ENCODE measurements around the gene SYCE3. TPM values are rescaled to one million over a fixed set of nuclear protein-coding genes. Genes with fewer than 3 reads are reported as not detected.

SYCE3 gene
- total and polyA plus RNA-seq, 9 of the 15 experiments (the other 6 are each of a cell fraction or from before 2014, with no cell fraction given) = 0.56 TPM; not detected in 8

- DNase-seq (ENCODE audit: extremely low read depth in 1 of 4, low spot score in 3 of 4) = peak in 2 of 4 experiments; percentile 47 to 53
- peaks cover 9 to 55% of the 10 kb centered on the region in 2 experiments; a peak in 4 of 5 replicates for H3K27me3 ChIP-seq (ENCODE audit: control insufficient read depth in 2 of 2, insufficient read depth in 2 of 2, low read length in 2 of 2)
- no peak overlapping the region for H3K27ac ChIP-seq (ENCODE audit: extremely low read depth, low read depth, low read length)
- H3K36me3 ChIP-seq (ENCODE audit: control insufficient read depth, insufficient read depth, low read length) = no peaks in the 10 kb centered on the region
- H4K20me1 ChIP-seq (replicated peaks; ENCODE audit: control insufficient read depth, insufficient read depth, low read length) = peaks cover 3% of the 10 kb centered on the region; the same call in 1 of the 2 replicates
- H3K9me3 ChIP-seq (replicated peaks; ENCODE audit: control insufficient read depth, insufficient read depth, low read depth, low read length) = no peaks in the 10 kb centered on the region
- no peak overlapping the region for H3K4me2 ChIP-seq (ENCODE audit: insufficient read depth, low read length)
- intact Hi-C loops (cut with micrococcal nuclease) (no loop called here), in situ Hi-C loops (cut with MboI) (no loop called here)
- no peak overlapping the region for H2AFZ ChIP-seq (ENCODE audit: low read depth, low read length)
- H3K4me1 ChIP-seq (replicated peaks in 1 of 2; ENCODE audit: control insufficient read depth in 2 of 2, insufficient read depth in 2 of 2, low read length in 2 of 2) = peaks cover 0 to 17% of the 10 kb centered on the region in 2 experiments; a peak in 2 of 5 replicates
- TF ChIP-seq EGR1 (conservative IDR thresholded peaks at IDR 0.05) = 0 out of 2 replicates have a peak, but pooled peaks have one; percentile 36
- TF ChIP-seq ID3 (CRISPR knock-in tag; IDR thresholded peaks at IDR 0.05) = no peak
- no peak for TF ChIP-seq ID3 (tag; IDR thresholded peaks at IDR 0.05)
- no peak for TF ChIP-seq THRAP3 (IDR thresholded peaks at IDR 0.05; ENCODE audit: borderline replicate concordance)
- 0% methylated on average over 11 of the region's 52 CpGs for WGBS (ENCODE audit: insufficient coverage, low coverage, missing lambda C conversion rate)
- POLR2A ChIA-PET = no interaction called here
- BruUV-seq (replicated peaks) = no TSS peak
- CTCF ChIA-PET (ENCODE audit: low intra/inter-chr PET ratio) = no interaction called here
- no peaks in the 10 kb centered on the region for H3K9me1 ChIP-seq (ENCODE audit: control insufficient read depth, insufficient read depth, low read length)
- ATAC-seq = no peak
- no peak overlapping the region for H3K4me3 ChIP-seq
- H3K79me2 ChIP-seq (ENCODE audit: control insufficient read depth, insufficient read depth, low read length) = no peaks in the 10 kb centered on the region
- no peak overlapping the region for H3K9ac ChIP-seq (ENCODE audit: insufficient read depth in 1 of 2, low read depth in 2 of 2, low read length in 2 of 2)
- FAIRE-seq = no peak
These were observed 38.4 kb upstream of the SYCE3 start for GRCh38 chr22:50600967-50601668.

DNA sequence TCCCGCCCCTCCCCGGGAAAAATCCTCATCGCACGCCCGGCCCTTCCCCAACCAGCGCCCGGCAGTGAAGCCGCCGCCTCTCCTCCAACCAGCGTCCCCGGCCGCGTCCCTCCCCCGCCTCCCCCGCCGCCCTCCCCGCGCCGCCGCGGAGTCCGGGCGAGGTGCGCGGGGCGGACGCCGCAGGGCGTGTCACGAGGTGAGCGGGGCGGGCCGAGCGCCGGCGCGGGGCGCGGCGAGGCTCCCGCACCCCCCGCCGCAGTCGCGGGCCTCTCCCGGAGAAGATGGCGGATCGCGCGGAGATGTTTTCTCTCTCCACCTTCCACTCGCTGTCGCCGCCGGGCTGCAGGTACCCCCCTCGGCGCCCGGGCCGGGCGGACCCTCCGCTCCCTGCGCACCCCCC is 37.8 kb upstream of the SYCE3 start, which contains the start of gene MAPK8IP2:
Gene MAPK8IP2, plus strand, starts transcription at position 256 of the 400 bp plus-strand sequence. Its CDS starts 26 bp downstream, at position 282.
- FAIRE-seq = no peak
- TF ChIP-seq, protein P1, sequence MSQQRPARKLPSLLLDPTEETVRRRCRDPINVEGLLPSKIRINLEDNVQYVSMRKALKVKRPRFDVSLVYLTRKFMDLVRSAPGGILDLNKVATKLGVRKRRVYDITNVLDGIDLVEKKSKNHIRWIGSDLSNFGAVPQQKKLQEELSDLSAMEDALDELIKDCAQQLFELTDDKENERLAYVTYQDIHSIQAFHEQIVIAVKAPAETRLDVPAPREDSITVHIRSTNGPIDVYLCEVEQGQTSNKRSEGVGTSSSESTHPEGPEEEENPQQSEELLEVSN (IDR thresholded peaks at IDR 0.05; ENCODE audit: borderline replicate concordance in 1 of 2, extremely low read depth in 1 of 2, insufficient read depth in 1 of 2, insufficient read length in 1 of 2, low read depth in 1 of 2, low read length in 1 of 2, poor library complexity in 1 of 2, severe bottlenecking in 1 of 2) = peak in 1 of 2 experiments; percentile 41
- TF ChIP-seq, protein P2, sequence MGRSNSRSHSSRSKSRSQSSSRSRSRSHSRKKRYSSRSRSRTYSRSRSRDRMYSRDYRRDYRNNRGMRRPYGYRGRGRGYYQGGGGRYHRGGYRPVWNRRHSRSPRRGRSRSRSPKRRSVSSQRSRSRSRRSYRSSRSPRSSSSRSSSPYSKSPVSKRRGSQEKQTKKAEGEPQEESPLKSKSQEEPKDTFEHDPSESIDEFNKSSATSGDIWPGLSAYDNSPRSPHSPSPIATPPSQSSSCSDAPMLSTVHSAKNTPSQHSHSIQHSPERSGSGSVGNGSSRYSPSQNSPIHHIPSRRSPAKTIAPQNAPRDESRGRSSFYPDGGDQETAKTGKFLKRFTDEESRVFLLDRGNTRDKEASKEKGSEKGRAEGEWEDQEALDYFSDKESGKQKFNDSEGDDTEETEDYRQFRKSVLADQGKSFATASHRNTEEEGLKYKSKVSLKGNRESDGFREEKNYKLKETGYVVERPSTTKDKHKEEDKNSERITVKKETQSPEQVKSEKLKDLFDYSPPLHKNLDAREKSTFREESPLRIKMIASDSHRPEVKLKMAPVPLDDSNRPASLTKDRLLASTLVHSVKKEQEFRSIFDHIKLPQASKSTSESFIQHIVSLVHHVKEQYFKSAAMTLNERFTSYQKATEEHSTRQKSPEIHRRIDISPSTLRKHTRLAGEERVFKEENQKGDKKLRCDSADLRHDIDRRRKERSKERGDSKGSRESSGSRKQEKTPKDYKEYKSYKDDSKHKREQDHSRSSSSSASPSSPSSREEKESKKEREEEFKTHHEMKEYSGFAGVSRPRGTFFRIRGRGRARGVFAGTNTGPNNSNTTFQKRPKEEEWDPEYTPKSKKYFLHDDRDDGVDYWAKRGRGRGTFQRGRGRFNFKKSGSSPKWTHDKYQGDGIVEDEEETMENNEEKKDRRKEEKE (IDR thresholded peaks at IDR 0.05; ENCODE audit: borderline replicate concordance in 1 of 2, control insufficient read depth in 1 of 2, low read depth in 2 of 2, low read length in 1 of 2) = no peak
- TF ChIP-seq, protein P3, sequence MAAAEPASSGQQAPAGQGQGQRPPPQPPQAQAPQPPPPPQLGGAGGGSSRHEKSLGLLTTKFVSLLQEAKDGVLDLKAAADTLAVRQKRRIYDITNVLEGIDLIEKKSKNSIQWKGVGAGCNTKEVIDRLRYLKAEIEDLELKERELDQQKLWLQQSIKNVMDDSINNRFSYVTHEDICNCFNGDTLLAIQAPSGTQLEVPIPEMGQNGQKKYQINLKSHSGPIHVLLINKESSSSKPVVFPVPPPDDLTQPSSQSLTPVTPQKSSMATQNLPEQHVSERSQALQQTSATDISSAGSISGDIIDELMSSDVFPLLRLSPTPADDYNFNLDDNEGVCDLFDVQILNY (CRISPR knock-in tag; IDR thresholded peaks at IDR 0.05) = no peak

More for the DNA sequence above, 37.8 kb upstream of the SYCE3 start, which contains the start of gene MAPK8IP2:
- in situ Hi-C loops (cut with MboI) (no loop called here), intact Hi-C loops (cut with micrococcal nuclease) (no loop called here)
- peaks cover 8 to 49% of the 10 kb centered on the region in 2 experiments; a peak in 4 of 5 replicates for H3K27me3 ChIP-seq (ENCODE audit: control insufficient read depth in 2 of 2, insufficient read depth in 2 of 2, low read length in 2 of 2)
- peak; percentile 82 for ATAC-seq
- H4K20me1 ChIP-seq (replicated peaks; ENCODE audit: control insufficient read depth, insufficient read depth, low read length) = peaks cover 3% of the 10 kb centered on the region; the same call in 1 of the 2 replicates
- no peaks in the 10 kb centered on the region for H3K9me1 ChIP-seq (ENCODE audit: control insufficient read depth, insufficient read depth, low read length)
- CTCF ChIA-PET (ENCODE audit: low intra/inter-chr PET ratio) = no interaction called here
- H3K4me3 ChIP-seq = no peak within 1 kb of the TSS
- no peak within 1 kb of the TSS for H2AFZ ChIP-seq (ENCODE audit: low read depth, low read length)
- no CpG with 5 or more reads among the region's 61 CpGs for WGBS (ENCODE audit: insufficient coverage, low coverage, missing lambda C conversion rate)
- no peaks in the 10 kb centered on the region for H3K79me2 ChIP-seq (ENCODE audit: control insufficient read depth, insufficient read depth, low read length)
- DNase-seq (ENCODE audit: extremely low read depth in 1 of 4, low spot score in 3 of 4) = peak; percentile 25 to 77 (median 64)
- H3K4me2 ChIP-seq (ENCODE audit: insufficient read depth, low read length) = no peak within 1 kb of the TSS
- H3K9me3 ChIP-seq (replicated peaks; ENCODE audit: control insufficient read depth, insufficient read depth, low read depth, low read length) = no peaks in the 10 kb centered on the region
- POLR2A ChIA-PET = no interaction called here
- no peak within 1 kb of the TSS for H3K27ac ChIP-seq (ENCODE audit: extremely low read depth, low read depth, low read length)
- H3K9ac ChIP-seq (ENCODE audit: insufficient read depth in 1 of 2, low read depth in 2 of 2, low read length in 2 of 2) = no peak within 1 kb of the TSS; a peak in 1 of 4 replicates
- peaks cover 0 to 13% of the 10 kb centered on the region in 2 experiments; a peak in 2 of 5 replicates for H3K4me1 ChIP-seq (replicated peaks in 1 of 2; ENCODE audit: control insufficient read depth in 2 of 2, insufficient read depth in 2 of 2, low read length in 2 of 2)
- no TSS peak for BruUV-seq (replicated peaks)
- no peaks in the 10 kb centered on the region for H3K36me3 ChIP-seq (ENCODE audit: control insufficient read depth, insufficient read depth, low read length)

All from K562 (cell line).